ENCODE data around the gene AOPEP. TPM values are rescaled to one million over a fixed set of nuclear protein-coding genes. Genes with fewer than 3 reads are reported as not detected.

AOPEP gene
- total and polyA plus RNA-seq, 11 donors: 105 to 310 (median 185) TPM

DNA sequence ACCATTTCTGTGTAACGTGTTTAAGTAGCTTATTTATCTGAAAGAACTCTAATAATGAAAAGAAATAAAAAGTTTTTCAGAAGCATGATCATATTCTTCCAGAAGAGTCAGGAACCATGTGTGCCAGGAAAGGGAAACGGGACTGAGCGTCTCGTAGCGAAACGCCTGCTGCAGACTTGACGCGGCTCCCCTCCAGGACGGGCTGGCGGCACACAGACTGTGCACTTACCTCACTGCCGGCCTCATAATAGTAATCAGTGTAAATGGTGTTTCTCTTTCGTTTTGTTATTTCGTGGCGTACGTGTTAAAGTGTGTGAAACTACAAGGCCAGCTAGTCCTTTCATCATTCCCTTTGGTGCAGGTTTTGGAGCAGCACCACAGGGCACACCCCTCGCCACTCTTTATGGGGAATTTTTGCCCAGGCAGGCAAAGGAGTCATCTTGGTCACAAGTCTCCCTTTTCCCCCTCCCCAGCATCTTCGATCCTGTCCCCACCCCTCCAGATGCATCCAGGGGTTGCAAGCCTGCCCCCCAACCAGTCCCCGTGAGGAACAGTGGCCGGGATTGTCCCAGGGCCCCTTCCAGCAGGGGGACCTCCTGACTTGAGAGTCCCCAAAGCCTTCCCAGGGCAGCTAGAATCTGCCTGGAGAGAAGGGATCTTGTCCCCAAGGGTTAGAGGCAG, 357.9 kb downstream of the AOPEP start:
- peaks cover 1 to 98% (median 52%) of the 10 kb centered on the region in 12 donors for H3K4me1 ChIP-seq
- WGBS, 4 donors: 48 to 55% (median 52%) methylated on average over 18 to 19 of the region's 19 CpGs
- no peaks in the 10 kb centered on the region for H3K27me3 ChIP-seq
- H3K36me3 ChIP-seq: peaks cover 0 to 99% (median 63%) of the 10 kb centered on the region in 9 donors
- peak overlapping the region; percentile 15 to 86 (median 68) for H3K27ac ChIP-seq
- no peak overlapping the region for H3K4me3 ChIP-seq
- intact Hi-C loops (cut with DNase I): loop anchor here in 2 of 10 donors (5.0 kb wide), 2 partner anchors 67 to 302 kb away; no protein-coding TSS in a partner anchor
- ATAC-seq: peak; percentile 21 to 35 (median 28)
- no peaks in the 10 kb centered on the region for H3K9me3 ChIP-seq
- TF ChIP-seq POLR2A (IDR thresholded peaks at IDR 0.05): no peak
- TF ChIP-seq, protein P1, sequence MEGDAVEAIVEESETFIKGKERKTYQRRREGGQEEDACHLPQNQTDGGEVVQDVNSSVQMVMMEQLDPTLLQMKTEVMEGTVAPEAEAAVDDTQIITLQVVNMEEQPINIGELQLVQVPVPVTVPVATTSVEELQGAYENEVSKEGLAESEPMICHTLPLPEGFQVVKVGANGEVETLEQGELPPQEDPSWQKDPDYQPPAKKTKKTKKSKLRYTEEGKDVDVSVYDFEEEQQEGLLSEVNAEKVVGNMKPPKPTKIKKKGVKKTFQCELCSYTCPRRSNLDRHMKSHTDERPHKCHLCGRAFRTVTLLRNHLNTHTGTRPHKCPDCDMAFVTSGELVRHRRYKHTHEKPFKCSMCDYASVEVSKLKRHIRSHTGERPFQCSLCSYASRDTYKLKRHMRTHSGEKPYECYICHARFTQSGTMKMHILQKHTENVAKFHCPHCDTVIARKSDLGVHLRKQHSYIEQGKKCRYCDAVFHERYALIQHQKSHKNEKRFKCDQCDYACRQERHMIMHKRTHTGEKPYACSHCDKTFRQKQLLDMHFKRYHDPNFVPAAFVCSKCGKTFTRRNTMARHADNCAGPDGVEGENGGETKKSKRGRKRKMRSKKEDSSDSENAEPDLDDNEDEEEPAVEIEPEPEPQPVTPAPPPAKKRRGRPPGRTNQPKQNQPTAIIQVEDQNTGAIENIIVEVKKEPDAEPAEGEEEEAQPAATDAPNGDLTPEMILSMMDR (IDR thresholded peaks at IDR 0.05): no peak
- peak in 1 of 5 donors; percentile 44 for DNase-seq

DNA sequence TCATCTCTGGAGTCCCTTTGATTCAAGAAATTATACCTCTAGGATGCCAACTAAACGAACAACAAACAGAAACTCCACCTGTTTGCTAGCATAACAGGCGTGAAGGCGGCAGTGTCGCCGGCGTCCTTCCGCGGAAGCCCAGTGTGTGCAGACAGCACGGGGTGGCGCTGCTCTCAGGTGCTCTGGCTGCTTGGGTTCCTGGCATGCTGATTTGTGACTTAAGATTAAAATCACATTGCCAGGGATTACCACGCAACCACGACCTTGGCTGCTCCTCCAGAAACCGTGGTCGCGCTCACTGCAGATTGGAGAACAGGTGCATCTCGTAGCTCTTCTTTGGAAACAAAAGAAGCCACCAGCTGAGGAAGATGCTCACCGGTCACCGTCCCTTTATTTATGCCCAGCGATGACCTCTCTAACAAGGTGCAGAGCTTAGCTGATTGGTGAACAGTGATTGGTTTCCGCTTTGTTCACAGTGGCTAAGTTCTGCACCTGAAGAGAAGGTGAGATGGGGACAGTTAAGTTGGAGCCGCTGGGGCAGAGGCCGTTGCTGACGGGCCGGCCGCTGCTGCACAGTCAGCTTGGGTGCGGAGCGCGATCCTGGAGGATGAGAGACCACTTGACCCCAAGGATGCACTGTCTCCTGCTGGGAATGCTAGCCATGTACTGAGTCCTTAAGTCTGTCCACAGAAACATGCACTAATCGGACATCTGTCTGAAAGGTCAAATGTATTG, 358.7 kb downstream of the AOPEP start:
- DNase-seq (no peak), ATAC-seq (no peak)
- intact Hi-C loops (cut with DNase I): no loop called here
- no peaks in the 10 kb centered on the region for H3K27me3 ChIP-seq
- no peak for TF ChIP-seq POLR2A (IDR thresholded peaks at IDR 0.05)
- TF ChIP-seq, protein P1 (IDR thresholded peaks at IDR 0.05): no peak
- H3K9me3 ChIP-seq: no peaks in the 10 kb centered on the region
- 68 to 79% (median 74%) methylated on average over 29 of the region's 29 CpGs for WGBS, 4 donors
- H3K27ac ChIP-seq: peak overlapping the region in 11 of 12 donors; percentile 27 to 86 (median 69)
- peaks cover 0 to 98% (median 52%) of the 10 kb centered on the region in 12 donors for H3K4me1 ChIP-seq
- H3K4me3 ChIP-seq: no peak overlapping the region
- peaks cover 0 to 98% (median 63%) of the 10 kb centered on the region in 9 donors for H3K36me3 ChIP-seq

DNA sequence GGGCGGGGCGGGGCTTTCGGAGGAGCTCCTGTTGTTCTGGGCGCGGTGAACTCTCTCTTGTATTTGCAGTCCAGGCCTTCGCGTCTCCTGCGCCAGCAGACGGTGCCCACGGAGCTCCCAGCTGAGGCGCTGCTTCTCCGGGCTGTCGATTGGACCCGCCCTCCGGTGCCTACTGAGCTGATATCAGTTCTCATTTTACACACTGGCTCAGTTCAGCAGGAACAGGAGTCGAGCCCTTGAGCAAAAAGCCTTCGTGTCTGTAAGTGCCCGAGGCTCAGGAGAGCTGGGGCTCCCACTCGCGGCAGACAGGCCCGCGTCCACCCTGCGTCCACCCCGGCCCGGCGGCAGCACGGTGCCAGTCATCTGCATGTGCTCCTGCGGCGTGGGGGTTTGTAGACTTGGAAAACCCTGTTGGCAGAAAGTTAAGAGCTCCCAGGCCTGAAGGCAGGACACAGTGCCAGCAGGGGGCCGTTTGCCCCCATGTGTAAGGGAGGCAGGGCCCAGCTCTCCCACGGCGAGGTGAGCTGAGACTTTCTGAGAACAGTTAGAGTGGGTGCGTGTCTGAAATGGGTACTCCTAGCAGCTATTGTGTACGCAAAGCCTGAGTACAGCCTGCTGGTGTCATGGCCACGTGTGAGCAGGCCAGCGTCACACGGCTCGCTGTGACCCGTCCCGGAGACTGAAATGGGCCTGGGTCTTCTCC, 359.5 kb downstream of the AOPEP start:
- Histone ChIP-seq H3K9me3 (no peaks in the 10 kb centered on the region), H3K27me3 (no peaks in the 10 kb centered on the region), H3K4me1 (peaks cover 7 to 98% (median 59%) of the 10 kb centered on the region in 12 donors), H3K27ac (peak overlapping the region; percentile 3 to 86 (median 66)), H3K36me3 (peaks cover 0 to 90% (median 58%) of the 10 kb centered on the region in 9 donors), H3K4me3 (no peak overlapping the region)
- 52 to 66% (median 63%) methylated on average over 29 to 40 of the region's 40 CpGs for WGBS, 4 donors
- ATAC-seq: peak; percentile 12 to 57 (median 30)
- no peak for TF ChIP-seq POLR2A (IDR thresholded peaks at IDR 0.05)
- TF ChIP-seq, protein P1 (IDR thresholded peaks at IDR 0.05): no peak
- intact Hi-C loops (cut with DNase I): no loop called here
- peak in 2 of 5 donors; percentile 64 to 73 for DNase-seq

Data from heart left ventricle (tissue), 16 donors.